Esophagus squamous epithelium (tissue), 5 donors: ENCODE results near the gene PTPRG. TPM values are rescaled to one million over a fixed set of nuclear protein-coding genes. Genes with fewer than 3 reads are reported as not detected.

Source experiments
- DNase-seq: peaks from one replicate; lab custom pipeline; 2025; lab: John Stamatoyannopoulos, UW
- H3K27ac ChIP-seq, 4 donors: fragments of 200-600 bp; sonication (generic); one replicate each; pipeline ENCODE4 v1.5.1; 2016 to 2019; ENCODE audit warnings: mild to moderate bottlenecking in 1 of 4
- H3K27me3 ChIP-seq, 4 donors: fragments of 200-600 bp; sonication (generic); 1 replicate in 3 of 4; 2 replicates in 1 of 4; pipeline versions ENCODE4 v1.5.1 to v1.6.0; 2017 to 2021; ENCODE audit warnings: antibody characterized with exemption in 1 of 4
- H3K36me3 ChIP-seq, 3 donors: fragments of 200-600 bp; sonication (generic); one replicate each; pipeline ENCODE4 v1.5.1; 2016 to 2019
- H3K4me1 ChIP-seq, 3 donors: fragments of 200-600 bp; sonication (generic); one replicate each; pipeline ENCODE4 v1.5.1; 2017 to 2019
- H3K4me3 ChIP-seq, 4 donors: fragments of 200-600 bp; sonication (generic); 1 replicate in 3 of 4; 2 replicates in 1 of 4; pipeline ENCODE4 v1.5.1; 2016 to 2019; ENCODE audit warnings: mild to moderate bottlenecking in 2 of 4, moderate library complexity in 1 of 4
- H3K9me3 ChIP-seq, 3 donors: fragments of 200-600 bp; sonication (generic); one replicate each; pipeline ENCODE4 v1.5.1; 2016 to 2019
- CTCF ChIP-seq, 6 experiments: fragments of 450-650 bp in 4 of 6; fragments of 200-600 bp in 2 of 6; sonication (generic) in 2 of 6; IDR thresholded peaks; one replicate each; pipeline ENCODE4 v1.5.1; 2016 to 2019; ENCODE audit warnings: antibody characterized with exemption in 6 of 6, mild to moderate bottlenecking in 4 of 6, moderate library complexity in 4 of 6
- POLR2A ChIP-seq, 4 donors: fragments of 450-650 bp; IDR thresholded peaks; one replicate each; pipeline ENCODE4 v1.6.1; 2017; ENCODE audit warnings: antibody characterized with exemption in 4 of 4, mild to moderate bottlenecking in 4 of 4, moderate library complexity in 3 of 4
- WGBS, 2 donors: methylation state at CpG; one replicate each; pipeline ENCODE4 v1.1.5; 2018; 5-methylcytosine and 5-hydroxymethylcytosine counted together
- intact Hi-C: fragments of 100-400 bp; cut with DNase I; formaldehyde crosslinking; loops from one replicate; pipeline ENCODE4 v1.15.0; 2022
- total RNA-seq, 4 donors: library from RNA; depleted of rRNA; stranded (reverse); fragments of >200 nt; gene quantifications; one replicate each; pipeline ENCODE4 v1.1.0, GENCODE V29; 2016
- donor health status: DM: yes; HTN: yes; CAD: no.

The PTPRG gene
- total RNA-seq, 4 donors from 2014 or later: 3.7 to 42.2 (median 15.2) TPM

GRCh38 chr3:61524933-61525332 is 36.4 kb upstream of the PTPRG start:
- Histone ChIP-seq H3K9me3 (no peaks in the 10 kb centered on the region), H3K4me1 (no peaks in the 10 kb centered on the region), H3K4me3 (no peak overlapping the region), H3K27ac (no peak overlapping the region), H3K36me3 (no peaks in the 10 kb centered on the region), H3K27me3 (no peaks in the 10 kb centered on the region)
- DNase-seq: no peak
- 34 to 48% methylated on average over 4 of the region's 4 CpGs for WGBS, 2 donors
- intact Hi-C loops: no loop called here
- TF ChIP-seq POLR2A (IDR thresholded peaks at IDR 0.05) (no peak), CTCF (IDR thresholded peaks at IDR 0.05) (no peak)

DNA sequence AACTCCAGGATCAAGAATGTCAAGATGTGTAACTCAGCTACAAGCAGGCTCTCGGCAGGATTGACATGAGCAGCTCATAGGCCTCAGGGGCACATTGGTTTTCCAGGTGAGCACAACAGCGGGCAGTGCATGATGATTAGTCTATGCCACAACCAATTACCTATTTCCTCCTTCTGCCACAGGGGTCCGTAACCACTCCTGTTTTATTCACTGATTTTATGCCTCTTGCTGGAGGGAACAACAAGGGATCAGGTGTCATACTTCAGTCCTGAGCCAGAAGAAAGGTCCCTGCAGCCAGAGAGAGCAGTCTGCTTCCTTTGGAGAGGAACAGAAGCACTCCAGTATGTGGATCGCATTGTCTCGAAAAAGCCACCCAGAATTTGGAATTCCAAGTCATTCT is 35.1 kb upstream of the PTPRG start:
- Histone ChIP-seq H3K27ac (no peak overlapping the region), H3K36me3 (no peaks in the 10 kb centered on the region), H3K27me3 (no peaks in the 10 kb centered on the region), H3K4me1 (no peaks in the 10 kb centered on the region), H3K9me3 (no peaks in the 10 kb centered on the region), H3K4me3 (no peak overlapping the region)
- no peak for DNase-seq
- TF ChIP-seq CTCF (IDR thresholded peaks at IDR 0.05): no peak
- TF ChIP-seq POLR2A (IDR thresholded peaks at IDR 0.05): no peak
- intact Hi-C loops: no loop called here
- WGBS, 2 donors: 94 to 95% methylated on average over 5 of the region's 5 CpGs

DNA sequence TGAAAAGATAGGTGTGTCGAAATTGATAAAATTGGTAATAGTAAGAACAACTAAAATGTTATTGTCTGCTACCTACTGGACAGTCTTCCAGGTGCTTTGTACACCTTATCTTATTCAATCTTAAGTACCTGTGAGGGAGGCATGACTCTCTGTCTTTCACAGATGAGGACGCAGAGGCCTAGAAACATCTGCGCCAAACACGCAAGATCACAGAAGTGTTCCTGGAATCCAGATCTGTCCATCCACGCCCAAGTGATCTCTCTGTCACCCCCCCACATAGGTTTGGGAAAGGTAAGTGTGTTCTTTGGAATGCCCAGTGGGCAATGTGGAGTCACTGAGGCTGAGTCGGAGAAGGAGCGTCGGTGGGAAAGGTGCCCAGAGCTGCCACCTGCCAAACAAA is 34.4 kb upstream of the PTPRG start:
- intact Hi-C loops: no loop called here
- no peaks in the 10 kb centered on the region for H3K36me3 ChIP-seq
- no peak for DNase-seq
- WGBS, 2 donors: 78 to 91% methylated on average over 8 of the region's 8 CpGs
- H3K4me1 ChIP-seq: no peaks in the 10 kb centered on the region
- no peak overlapping the region for H3K4me3 ChIP-seq
- no peak overlapping the region for H3K27ac ChIP-seq
- TF ChIP-seq CTCF (IDR thresholded peaks at IDR 0.05) (no peak), POLR2A (IDR thresholded peaks at IDR 0.05) (no peak)
- H3K9me3 ChIP-seq: no peaks in the 10 kb centered on the region
- no peaks in the 10 kb centered on the region for H3K27me3 ChIP-seq

GRCh38 chr3:61530355-61530754 is 31.0 kb upstream of the PTPRG start:
- no peak overlapping the region for H3K4me3 ChIP-seq
- WGBS, 2 donors: 10 to 39% methylated on average over 1 of the region's 1 CpG
- H3K27me3 ChIP-seq: no peaks in the 10 kb centered on the region
- peak in 4 of 6 experiments; percentile 30 to 46 (median 42) for TF ChIP-seq CTCF (IDR thresholded peaks at IDR 0.05)
- no peak for TF ChIP-seq POLR2A (IDR thresholded peaks at IDR 0.05)
- no peaks in the 10 kb centered on the region for H3K4me1 ChIP-seq
- H3K9me3 ChIP-seq: no peaks in the 10 kb centered on the region
- DNase-seq: no peak
- no peak overlapping the region for H3K27ac ChIP-seq
- H3K36me3 ChIP-seq: no peaks in the 10 kb centered on the region
- intact Hi-C loops: no loop called here

DNA sequence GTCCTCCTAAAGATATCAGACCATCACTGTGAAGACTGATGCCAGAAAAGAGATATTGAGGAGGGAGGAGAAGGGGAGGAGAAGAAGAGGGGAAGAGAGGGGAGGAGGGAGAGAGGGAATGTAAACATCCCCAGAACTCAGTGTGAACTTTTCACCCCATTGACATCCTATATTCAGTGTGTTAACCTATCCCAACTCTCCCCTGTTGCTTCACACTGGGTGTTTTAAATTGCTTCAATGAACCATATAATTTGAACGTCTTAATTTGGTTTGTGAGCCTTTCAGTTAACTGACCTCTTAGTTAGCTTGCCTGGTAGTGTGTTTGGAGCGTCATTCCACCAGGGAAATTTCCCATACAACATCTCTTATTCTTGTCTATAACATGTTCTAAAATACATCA is 29.8 kb upstream of the PTPRG start:
- no peak overlapping the region for H3K27ac ChIP-seq
- no peaks in the 10 kb centered on the region for H3K9me3 ChIP-seq
- WGBS, 2 donors: 53 to 55% methylated on average over 2 of the region's 2 CpGs
- H3K36me3 ChIP-seq: no peaks in the 10 kb centered on the region
- no peak overlapping the region for H3K4me3 ChIP-seq
- no peak for DNase-seq
- H3K4me1 ChIP-seq: no peaks in the 10 kb centered on the region
- intact Hi-C loops: no loop called here
- TF ChIP-seq POLR2A (IDR thresholded peaks at IDR 0.05) (no peak), CTCF (IDR thresholded peaks at IDR 0.05) (no peak)
- no peaks in the 10 kb centered on the region for H3K27me3 ChIP-seq
